Fibroblast of lung (primary cell): ENCODE results near the gene MBOAT1.

Experiments used
- CTCF ChIP-seq, 2 donors: IDR thresholded peaks in 1 of 2; conservative IDR thresholded peaks in 1 of 2; 1 replicate in 1 of 2; 2 replicates in 1 of 2; pipeline ENCODE4 v1.5.1; 2011 to 2012; ENCODE audit warnings: low read length in 2 of 2, control low read depth in 1 of 2, inconsistent platforms in 1 of 2, low read depth in 1 of 2, mild to moderate bottlenecking in 1 of 2
- EZH2 ChIP-seq: IDR thresholded peaks from 2 replicates; pipeline ENCODE4 v1.5.1; 2012; ENCODE audit warnings: low read length, control low read depth, mild to moderate bottlenecking; ENCODE audit errors: missing control alignments

- no peak for TF ChIP-seq CTCF (conservative IDR thresholded peaks at IDR 0.05 in 1 of 2, IDR thresholded peaks at IDR 0.05 in 1 of 2; ENCODE audit: low read depth in 1 of 2, low read length in 2 of 2)
- no peak for TF ChIP-seq EZH2
Measured at GRCh38 chr6:20084411-20084810, 127.9 kb downstream of the MBOAT1 start.
